ENCODE results near the gene AOPEP.

- TF ChIP-seq CTCF (IDR thresholded peaks at IDR 0.05) (no peak), POLR2AphosphoS5 (IDR thresholded peaks at IDR 0.05) (no peak), POLR2A (IDR thresholded peaks at IDR 0.05) (no peak), EP300 (IDR thresholded peaks at IDR 0.05) (no peak)
Observed at GRCh38 chr9:94946256-94946655, 219.8 kb downstream of the AOPEP start.

All from suprapubic skin (tissue), 4 donors.